A673 (cell line): ENCODE data around the gene KCNC1.

ENCODE experiments used
- CTCF ChIP-seq: fragments of 300-800, 200-600 bp; sonication (generic); conservative IDR thresholded peaks from 2 replicates; pipeline ENCODE4 v1.5.1; 2017; ENCODE audit warnings: low read depth, mild to moderate bottlenecking, antibody characterized with exemption, low read length, moderate library complexity, mixed read lengths
- EZH2 ChIP-seq: fragments of 200-600 bp; sonication (generic); IDR thresholded peaks from 2 replicates; pipeline ENCODE4 v1.6.1; 2017; ENCODE audit warnings: borderline replicate concordance, low read depth, mild to moderate bottlenecking, mixed read lengths, antibody characterized with exemption, low read length; ENCODE audit not compliant: poor library complexity, severe bottlenecking

- TF ChIP-seq CTCF (no peak), EZH2 (no peak)
Observed at GRCh38 chr11:17696741-17697140, 37.8 kb upstream of the KCNC1 start.
